IPS-18c (cell line): Measurements from ENCODE around the gene PEPD.
"Not testable (repeated sequence)": the region's sequence is repeated elsewhere in the genome, so short reads cannot be mapped to it uniquely, and the experiment has no call there.

Experiments
- H3K4me3 ChIP-seq: 2 replicates; pipeline ENCODE4 v1.7.0; 2013; ENCODE audit warnings: low read depth, mild to moderate bottlenecking, low read length, moderate library complexity; ENCODE audit not compliant: insufficient read depth
- H3K9me3 ChIP-seq: one replicate; pipeline ENCODE4 v1.6.1; 2013; ENCODE audit warnings: mild to moderate bottlenecking, low read length, moderate library complexity; ENCODE audit not compliant: control insufficient read depth, insufficient read depth

Gene PEPD

GRCh38 chr19:33493401-33494275 lies 28.0 kb downstream of the PEPD start:
- Histone ChIP-seq H3K9me3 (no peaks in the 10 kb centered on the region), H3K4me3 (no peak overlapping the region)

- H3K9me3 ChIP-seq: no peaks in the 10 kb centered on the region
Observed at GRCh38 chr19:33492951-33493350, 28.6 kb downstream of the PEPD start.

GRCh38 chr19:33492090-33492489 lies 29.5 kb downstream of the PEPD start:
- H3K9me3 ChIP-seq: no peaks in the 10 kb centered on the region
- no peak overlapping the region for H3K4me3 ChIP-seq

More at GRCh38 chr19:33492951-33493350, 28.6 kb downstream of the PEPD start:
- no peak overlapping the region for H3K4me3 ChIP-seq

GRCh38 chr19:33490596-33490995 lies 31.0 kb downstream of the PEPD start:
- not testable (repeated sequence) for H3K4me3 ChIP-seq, H3K9me3 ChIP-seq

- H3K9me3 ChIP-seq: no peaks in the 10 kb centered on the region
- no peak overlapping the region for H3K4me3 ChIP-seq
Observed at GRCh38 chr19:33490041-33490451, 31.5 kb downstream of the PEPD start.

- no peak overlapping the region for H3K4me3 ChIP-seq
- H3K9me3 ChIP-seq: no peaks in the 10 kb centered on the region
Observed at GRCh38 chr19:33488826-33489225, 32.8 kb downstream of the PEPD start.

- Histone ChIP-seq H3K4me3 (no peak overlapping the region; the same call in 1 of the 2 replicates), H3K9me3 (no peaks in the 10 kb centered on the region)
Observed at GRCh38 chr19:33487901-33488800, 33.4 kb downstream of the PEPD start.

- Histone ChIP-seq H3K9me3 (no peaks in the 10 kb centered on the region), H3K4me3 (no peak overlapping the region)
Observed at GRCh38 chr19:33486936-33487811, 34.4 kb downstream of the PEPD start.

GRCh38 chr19:33486407-33486806 lies 35.2 kb downstream of the PEPD start:
- H3K4me3 ChIP-seq: no peak overlapping the region
- no peaks in the 10 kb centered on the region for H3K9me3 ChIP-seq

- Histone ChIP-seq H3K9me3 (no peaks in the 10 kb centered on the region), H3K4me3 (no peak overlapping the region)
Observed at GRCh38 chr19:33484226-33484774, 37.3 kb downstream of the PEPD start.

GRCh38 chr19:33482476-33482875 lies 39.1 kb downstream of the PEPD start:
- H3K4me3 ChIP-seq: no peak overlapping the region
- no peaks in the 10 kb centered on the region for H3K9me3 ChIP-seq

- no peaks in the 10 kb centered on the region for H3K9me3 ChIP-seq
- no peak overlapping the region for H3K4me3 ChIP-seq
Observed at GRCh38 chr19:33481863-33482262, 39.7 kb downstream of the PEPD start.

GRCh38 chr19:33479570-33479969 lies 42.0 kb downstream of the PEPD start:
- not testable (repeated sequence) for H3K4me3 ChIP-seq, H3K9me3 ChIP-seq

GRCh38 chr19:33477781-33478180 lies 43.8 kb downstream of the PEPD start:
- H3K4me3 ChIP-seq: no peak overlapping the region
- H3K9me3 ChIP-seq: no peaks in the 10 kb centered on the region

GRCh38 chr19:33476151-33476707 lies 45.4 kb downstream of the PEPD start:
- H3K4me3 ChIP-seq: no peak overlapping the region
- H3K9me3 ChIP-seq: no peaks in the 10 kb centered on the region

GRCh38 chr19:33473653-33474305 lies 47.8 kb downstream of the PEPD start:
- Histone ChIP-seq H3K9me3 (no peaks in the 10 kb centered on the region), H3K4me3 (no peak overlapping the region)
